A549 (cell line): Measurements from ENCODE around the gene PCGF2. TPM values are rescaled to one million over a fixed set of nuclear protein-coding genes. Genes with fewer than 3 reads are reported as not detected.

ENCODE experiments used
- ATAC-seq, 2 experiments: fragments of 200-7000 bp in 1 of 2; fragments of >200 bp in 1 of 2; cut with Nextera tagmentation in 1 of 2; cut with Tn5 transposase in 1 of 2; 3 replicates each; pipeline versions ENCODE4 v1.8.0 to v1.9.1; 2018 to 2020; ENCODE audit warnings: mild to moderate bottlenecking in 1 of 2, moderate library complexity in 1 of 2
- CTCF ChIA-PET: fragments of 300-600 bp; sonication (Branson Sonifier 250); formaldehyde crosslinking; extraction: SDS; loops from one replicate; lab custom pipeline; 2021; ENCODE audit warnings: antibody characterized with exemption, inconsistent platforms; lab: Yijun Ruan, JAX
- POLR2A ChIA-PET: fragments of 350-600 bp; formaldehyde crosslinking; extraction: SDS; loops from one replicate; lab custom pipeline; 2021; ENCODE audit warnings: antibody characterized with exemption, inconsistent platforms; lab: Yijun Ruan, JAX
- DNase-seq, 2 experiments: peaks; one replicate each; pipeline versions ENCODE4 v3.0.0 to v3.0.0-alpha.2; 2011 to 2016; ENCODE audit warnings: low read depth in 1 of 2, low spot score in 1 of 2
- FAIRE-seq: peaks from 2 replicates; lab custom pipeline; 2011; peaks lifted over from hg19 to GRCh38; lab: Jason Lieb, UNC
- H3K27ac ChIP-seq, 2 experiments: fragments of >200 bp; sonication (Bioruptor Twin); formaldehyde crosslinking; 3 replicates each; pipeline ENCODE4 v1.5.1; 2016 to 2017
- H3K4me1 ChIP-seq: fragments of >200 bp; sonication (Bioruptor Twin); formaldehyde crosslinking; 3 replicates; pipeline ENCODE4 v1.6.1; 2016
- H3K4me2 ChIP-seq: fragments of >200 bp; sonication (Bioruptor Twin); formaldehyde crosslinking; 3 replicates; pipeline ENCODE4 v1.6.1; 2016
- H3K4me3 ChIP-seq: fragments of >200 bp; sonication (Bioruptor Twin); formaldehyde crosslinking; 3 replicates; pipeline ENCODE4 v1.5.1; 2016
- H3K9me3 ChIP-seq: fragments of >200 bp; sonication (Bioruptor Twin); formaldehyde crosslinking; 3 replicates; pipeline ENCODE4 v1.6.1; 2016
- CBX8 ChIP-seq: fragments of 200-600 bp; sonication (generic); IDR thresholded peaks from 2 replicates; pipeline ENCODE4 v1.6.1; 2016
- CHD2 ChIP-seq: fragments of 150-350 bp; IDR thresholded peaks from 2 replicates; pipeline ENCODE4 v1.6.1; 2014; ENCODE audit warnings: low read length; ENCODE audit not compliant: partially characterized antibody
- CHD4 ChIP-seq: fragments of 200-600 bp; sonication (generic); IDR thresholded peaks from 2 replicates; pipeline ENCODE4 v1.6.1; 2016; ENCODE audit warnings: antibody characterized with exemption, mild to moderate bottlenecking, borderline replicate concordance
- E2F6 ChIP-seq: IDR thresholded peaks from 2 replicates; pipeline ENCODE4 v1.6.1; 2012; ENCODE audit warnings: low read depth, borderline replicate concordance
- EHF ChIP-seq: fragments of 250-450 bp; sonication (Bioruptor Pico); IDR thresholded peaks from 2 replicates; pipeline ENCODE4 v1.5.0; 2020; ENCODE audit warnings: mild to moderate bottlenecking
- EP300 ChIP-seq, 2 experiments: fragments of >200 bp; sonication (Bioruptor Twin); formaldehyde crosslinking; IDR thresholded peaks; 2 replicates in 1 of 2; 3 replicates in 1 of 2; pipeline ENCODE4 v1.6.1; 2016 to 2017
- FOSB ChIP-seq: fragments of 250-450 bp; sonication (Bioruptor Pico); IDR thresholded peaks from 2 replicates; pipeline ENCODE4 v1.5.0; 2020; ENCODE audit warnings: mild to moderate bottlenecking, moderate library complexity
- HOXA7 ChIP-seq: fragments of 250-450 bp; sonication (Bioruptor Pico); IDR thresholded peaks from 2 replicates; pipeline ENCODE4 v1.5.0; 2020; ENCODE audit warnings: mild to moderate bottlenecking, moderate library complexity
- JUN ChIP-seq, 2 experiments: fragments of >200 bp; sonication (Bioruptor Twin); formaldehyde crosslinking; IDR thresholded peaks; 2 replicates in 1 of 2; 3 replicates in 1 of 2; pipeline ENCODE4 v1.6.1; 2016 to 2017
- JUNB ChIP-seq: fragments of >200 bp; sonication (Bioruptor Twin); formaldehyde crosslinking; IDR thresholded peaks from 2 replicates; pipeline ENCODE4 v1.6.1; 2016
- KDM1A ChIP-seq: fragments of 200-600 bp; sonication (generic); IDR thresholded peaks from 2 replicates; pipeline ENCODE4 v1.6.1; 2016; ENCODE audit warnings: low read depth, mild to moderate bottlenecking
- MAFK ChIP-seq: fragments of 450-650 bp; IDR thresholded peaks from 2 replicates; pipeline ENCODE4 v1.6.1; 2014; ENCODE audit not compliant: partially characterized antibody
- MAX ChIP-seq: IDR thresholded peaks from 2 replicates; pipeline ENCODE4 v1.6.1; 2012
- MAZ ChIP-seq: fragments of 150-350 bp; IDR thresholded peaks from 2 replicates; pipeline ENCODE4 v1.6.1; 2014; ENCODE audit warnings: antibody characterized with exemption, low read depth, low read length, borderline replicate concordance
- MYC ChIP-seq: IDR thresholded peaks from 2 replicates; pipeline ENCODE4 v1.6.1; 2012; ENCODE audit warnings: mild to moderate bottlenecking, inconsistent platforms, low read length, improper control_type of control experiment, borderline replicate concordance
- NPAS2 ChIP-seq: fragments of 250-450 bp; sonication (Bioruptor Pico); IDR thresholded peaks from 2 replicates; pipeline ENCODE4 v1.8.0; 2022; ENCODE audit warnings: mild to moderate bottlenecking, moderate library complexity, borderline replicate concordance
- NR3C1 ChIP-seq: fragments of >200 bp; sonication (Bioruptor Twin); formaldehyde crosslinking; IDR thresholded peaks from 3 replicates; pipeline ENCODE4 v1.6.1; 2017
- PBX3 ChIP-seq: IDR thresholded peaks from 2 replicates; pipeline ENCODE4 v1.6.1; 2012
- PHF8 ChIP-seq: fragments of 200-600 bp; sonication (generic); IDR thresholded peaks from 2 replicates; pipeline ENCODE4 v1.6.1; 2016; ENCODE audit warnings: low read depth, mild to moderate bottlenecking, antibody characterized with exemption, moderate library complexity, borderline replicate concordance
- POLR2A ChIP-seq: IDR thresholded peaks from 2 replicates; pipeline ENCODE4 v1.6.1; 2012; ENCODE audit warnings: mild to moderate bottlenecking, low read length
- RCOR1 ChIP-seq: fragments of 150-350 bp; IDR thresholded peaks from 2 replicates; pipeline ENCODE4 v1.6.1; 2014; ENCODE audit warnings: antibody characterized with exemption, low read length, low read depth
- RNF2 ChIP-seq: fragments of 200-600 bp; sonication (generic); IDR thresholded peaks from 2 replicates; pipeline ENCODE4 v1.6.1; 2016; ENCODE audit warnings: low read depth, mild to moderate bottlenecking, antibody characterized with exemption, moderate library complexity, borderline replicate concordance
- TFCP2L1 ChIP-seq: fragments of 250-450 bp; sonication (Bioruptor Pico); IDR thresholded peaks from 2 replicates; pipeline ENCODE4 v1.5.0; 2021; ENCODE audit warnings: mild to moderate bottlenecking
- TP53 ChIP-seq: fragments of 250-450 bp; sonication (Bioruptor Pico); IDR thresholded peaks from 2 replicates; pipeline ENCODE4 v1.5.0; 2021; ENCODE audit warnings: mild to moderate bottlenecking, moderate library complexity
- ZC3H11A ChIP-seq: fragments of 450-650 bp; IDR thresholded peaks from 2 replicates; pipeline ENCODE4 v1.6.1; 2014; ENCODE audit warnings: antibody characterized with exemption, mild to moderate bottlenecking
- WGBS: methylation state at CpG from one replicate; pipeline ENCODE4 v1.1.6; 2017; ENCODE audit errors: missing lambda C conversion rate; 5-methylcytosine and 5-hydroxymethylcytosine counted together
- polyA plus RNA-seq, 4 experiments: library from polyadenylated mRNA; depleted of rRNA in 3 of 4; stranded (reverse); fragments of >200 nt; fragmentation: RNase III in 1 of 4; extraction: RNeasy Plus Mini Kit Qiagen cat#74134 plus additional on column Dnase treatment in 1 of 4; gene quantifications; 2 replicates in 3 of 4; 3 replicates in 1 of 4; pipeline ENCODE4 v1.2.3, GENCODE V29; 2011 to 2017
- TF ChIP-seq, protein P1 (sequence below): fragments of 250-450 bp; sonication (Bioruptor Pico); IDR thresholded peaks from 2 replicates; pipeline ENCODE4 v1.5.0; 2020; ENCODE audit warnings: low read depth, mild to moderate bottlenecking, moderate library complexity
- TF ChIP-seq, protein P2 (sequence below): fragments of >200 bp; sonication (Bioruptor Twin); formaldehyde crosslinking; IDR thresholded peaks from 3 replicates; pipeline ENCODE4 v1.6.1; 2016

PCGF2 gene
- polyA plus RNA-seq, 2 of the 4 experiments (the other 2 are of a cell fraction), result 19.9 to 43.6 TPM

GRCh38 chr17:38773258-38773657 is 25.1 kb upstream of the PCGF2 start:
- Histone ChIP-seq H3K9me3 (no peaks in the 10 kb centered on the region), H3K4me3 (no peak overlapping the region), H3K4me1 (no peaks in the 10 kb centered on the region), H3K4me2 (no peak overlapping the region), H3K27ac (no peak overlapping the region)
- ChIA-PET CTCF (interaction anchor here (0.6 to 3.7 kb wide), 4 partner anchors 10 to 38 kb away, joined by 3 to 12 read pairs (median 4); no protein-coding TSS in a partner anchor), POLR2A (no interaction called here)
- FAIRE-seq (no peak), ATAC-seq (no peak), DNase-seq (no peak)
- TF ChIP-seq EP300 (IDR thresholded peaks at IDR 0.05) (no peak), E2F6 (no peak), JUNB (no peak), TFCP2L1 (CRISPR knock-in tag) (no peak), PHF8 (no peak), MAFK (no peak), KDM1A (0 out of 2 replicates have a peak, but pooled peaks have one; percentile 43), CHD2 (no peak), CHD4 (0 out of 2 replicates have a peak, but pooled peaks have one; percentile 33)

GRCh38 chr17:38768417-38768816 is 20.3 kb upstream of the PCGF2 start:
- TF ChIP-seq ZC3H11A (no peak), NPAS2 (no peak), MYC (no peak), MAZ (no peak), POLR2A (no peak)
- TF ChIP-seq, protein P1, sequence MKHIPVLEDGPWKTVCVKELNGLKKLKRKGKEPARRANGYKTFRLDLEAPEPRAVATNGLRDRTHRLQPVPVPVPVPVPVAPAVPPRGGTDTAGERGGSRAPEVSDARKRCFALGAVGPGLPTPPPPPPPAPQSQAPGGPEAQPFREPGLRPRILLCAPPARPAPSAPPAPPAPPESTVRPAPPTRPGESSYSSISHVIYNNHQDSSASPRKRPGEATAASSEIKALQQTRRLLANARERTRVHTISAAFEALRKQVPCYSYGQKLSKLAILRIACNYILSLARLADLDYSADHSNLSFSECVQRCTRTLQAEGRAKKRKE (CRISPR knock-in tag), result no peak
- H3K27ac ChIP-seq, result no peak overlapping the region
- H3K9me3 ChIP-seq, result no peaks in the 10 kb centered on the region
- 78% methylated on average over 6 of the region's 6 CpGs for WGBS
- no peak for DNase-seq
- no peak overlapping the region for H3K4me3 ChIP-seq
- no peak for FAIRE-seq
- ATAC-seq, result no peak; a peak in 1 of 6 replicates
- POLR2A ChIA-PET, result no interaction called here
- CTCF ChIA-PET, result interaction anchor here (0.7 to 2.0 kb wide), 3 partner anchors 8 to 33 kb away, joined by 3 to 9 read pairs (median 3); no protein-coding TSS in a partner anchor
- H3K4me1 ChIP-seq, result no peaks in the 10 kb centered on the region
- no peak overlapping the region for H3K4me2 ChIP-seq

DNA sequence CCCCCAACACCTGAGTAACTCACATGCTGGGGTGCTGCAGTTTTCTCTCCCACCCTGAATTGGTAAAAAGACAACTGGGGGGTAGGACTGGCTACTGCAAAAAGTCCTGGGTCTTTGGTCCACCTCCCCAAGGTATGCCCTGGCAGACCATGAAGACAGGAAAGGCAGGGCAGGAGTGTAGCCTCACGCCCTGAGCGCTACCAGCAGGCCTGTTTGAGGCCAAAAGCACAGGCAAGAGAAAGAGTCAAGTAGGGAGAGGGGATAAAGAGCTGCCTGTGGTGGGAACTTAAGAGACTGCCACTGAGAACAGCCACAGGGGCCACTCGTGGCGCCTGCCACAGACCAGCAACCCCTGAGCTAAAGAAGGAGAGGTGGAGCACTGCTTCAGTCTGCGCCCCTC is 18.2 kb upstream of the PCGF2 start:
- ChIA-PET CTCF (interaction anchor here (0.7 to 2.2 kb wide), 6 partner anchors 11 to 208 kb away, joined by 3 to 8 read pairs (median 4); no protein-coding TSS in a partner anchor), POLR2A (interaction anchor here (0.9 kb wide), 1 partner anchor 17 kb away, joined by 3 read pairs; no protein-coding TSS in a partner anchor)
- TF ChIP-seq JUNB, result no peak
- TF ChIP-seq NR3C1, result no peak
- no peak for TF ChIP-seq EP300 (IDR thresholded peaks at IDR 0.05)
- TF ChIP-seq PBX3, result no peak
- TF ChIP-seq, protein P2, sequence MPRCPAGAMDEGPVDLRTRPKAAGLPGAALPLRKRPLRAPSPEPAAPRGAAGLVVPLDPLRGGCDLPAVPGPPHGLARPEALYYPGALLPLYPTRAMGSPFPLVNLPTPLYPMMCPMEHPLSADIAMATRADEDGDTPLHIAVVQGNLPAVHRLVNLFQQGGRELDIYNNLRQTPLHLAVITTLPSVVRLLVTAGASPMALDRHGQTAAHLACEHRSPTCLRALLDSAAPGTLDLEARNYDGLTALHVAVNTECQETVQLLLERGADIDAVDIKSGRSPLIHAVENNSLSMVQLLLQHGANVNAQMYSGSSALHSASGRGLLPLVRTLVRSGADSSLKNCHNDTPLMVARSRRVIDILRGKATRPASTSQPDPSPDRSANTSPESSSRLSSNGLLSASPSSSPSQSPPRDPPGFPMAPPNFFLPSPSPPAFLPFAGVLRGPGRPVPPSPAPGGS, result no peak
- TF ChIP-seq FOSB, result no peak
- no peak for TF ChIP-seq CHD4
- TF ChIP-seq CBX8, result no peak
- TF ChIP-seq TP53 (CRISPR knock-in tag), result no peak
- TF ChIP-seq EHF (CRISPR knock-in tag), result no peak
- no peak for TF ChIP-seq RNF2
- no peak for TF ChIP-seq HOXA7
- TF ChIP-seq KDM1A, result no peak
- TF ChIP-seq RCOR1, result no peak
- no peak for TF ChIP-seq JUN (IDR thresholded peaks at IDR 0.05)
- TF ChIP-seq MAX, result no peak
- Histone ChIP-seq H3K9me3 (no peaks in the 10 kb centered on the region), H3K27ac (no peak overlapping the region), H3K4me2 (no peak overlapping the region), H3K4me3 (no peak overlapping the region), H3K4me1 (no peaks in the 10 kb centered on the region)
- DNase-seq, result no peak
- no peak for ATAC-seq
- FAIRE-seq, result no peak
- 88% methylated on average over 5 of the region's 5 CpGs for WGBS
